Brain microvascular endothelial cell (primary cell): Measurements from ENCODE around the gene BASP1.

Experiments used
- DNase-seq: peaks from one replicate; pipeline ENCODE4 v3.0.0-alpha.2; 2020
- H3K27ac ChIP-seq: fragments of 250-450 bp; sonication (Bioruptor Pico); 2 replicates; pipeline ENCODE4 v1.5.1; 2020; ENCODE audit warnings: mild to moderate bottlenecking, moderate library complexity
- H3K27me3 ChIP-seq: fragments of 250-450 bp; sonication (Bioruptor Pico); replicated peaks from 2 replicates; pipeline ENCODE4 v1.5.1; 2020; ENCODE audit warnings: mild to moderate bottlenecking
- H3K36me3 ChIP-seq: fragments of 250-450 bp; sonication (Bioruptor Pico); replicated peaks from 2 replicates; pipeline ENCODE4 v1.5.1; 2020; ENCODE audit warnings: mild to moderate bottlenecking
- H3K4me3 ChIP-seq: 2 replicates; pipeline ENCODE4 v1.5.1; 2011; ENCODE audit warnings: low read depth, mild to moderate bottlenecking, control low read depth, low read length, moderate library complexity
- CTCF ChIP-seq: IDR thresholded peaks from 2 replicates; pipeline ENCODE4 v1.5.1; 2011; ENCODE audit warnings: low read depth, mild to moderate bottlenecking, moderate library complexity, low read length, control low read depth, inconsistent platforms; ENCODE audit errors: missing control alignments
- in situ Hi-C: cut with HindIII; loops from 2 replicates; pipeline ENCODE4 v1.10.0; 2017; ENCODE audit warnings: low sequenced_read_pairs, low pct_ligation_motif_present

BASP1 gene

GRCh38 chr5:17287501-17288155 is 70.2 kb downstream of the BASP1 start:
- H3K36me3 ChIP-seq = no peaks in the 10 kb centered on the region
- DNase-seq = no peak
- H3K4me3 ChIP-seq = no peak overlapping the region
- no peak for TF ChIP-seq CTCF
- no peak overlapping the region for H3K27ac ChIP-seq
- no peaks in the 10 kb centered on the region for H3K27me3 ChIP-seq
- in situ Hi-C loops = no loop called here

- in situ Hi-C loops = no loop called here
- Histone ChIP-seq H3K4me3 (no peak overlapping the region), H3K36me3 (no peaks in the 10 kb centered on the region), H3K27ac (no peak overlapping the region), H3K27me3 (no peaks in the 10 kb centered on the region)
- DNase-seq = no peak
- no peak for TF ChIP-seq CTCF
These were observed 71.1 kb downstream of the BASP1 start for GRCh38 chr5:17288570-17288969.

GRCh38 chr5:17289681-17290539 is 72.5 kb downstream of the BASP1 start:
- Histone ChIP-seq H3K27ac (no peak overlapping the region), H3K4me3 (no peak overlapping the region), H3K36me3 (no peaks in the 10 kb centered on the region), H3K27me3 (no peaks in the 10 kb centered on the region)
- no peak for TF ChIP-seq CTCF
- in situ Hi-C loops = no loop called here
- DNase-seq = peak; percentile 47

GRCh38 chr5:17290540-17290974 is 73.1 kb downstream of the BASP1 start:
- no peak overlapping the region for H3K4me3 ChIP-seq
- H3K27ac ChIP-seq = no peak overlapping the region
- DNase-seq = no peak
- no peak for TF ChIP-seq CTCF
- no peaks in the 10 kb centered on the region for H3K36me3 ChIP-seq
- no peaks in the 10 kb centered on the region for H3K27me3 ChIP-seq
- in situ Hi-C loops = no loop called here

- in situ Hi-C loops = no loop called here
These were observed 75.1 kb downstream of the BASP1 start for GRCh38 chr5:17292434-17293015.

More at GRCh38 chr5:17292434-17293015, 75.1 kb downstream of the BASP1 start:
- no peak overlapping the region for H3K4me3 ChIP-seq
- H3K36me3 ChIP-seq = no peaks in the 10 kb centered on the region
- no peak overlapping the region for H3K27ac ChIP-seq
- no peak for DNase-seq
- no peaks in the 10 kb centered on the region for H3K27me3 ChIP-seq
- no peak for TF ChIP-seq CTCF
